ENCODE results near the gene FTCD.
"Not testable (repeated sequence)": the region's sequence is repeated elsewhere in the genome, so short reads cannot be mapped to it uniquely, and the experiment has no call there.

Gene FTCD

GRCh38 chr21:46155514-46156377, at the start of gene FTCD:
FTCD (minus strand) TSS chr21:46155579; CDS start chr21:46155523, 56 bp downstream.
- H3K27ac ChIP-seq = no peak within 1 kb of the TSS; the same call in 1 of the 2 replicates
- no peak for TF ChIP-seq CTCF (conservative IDR thresholded peaks at IDR 0.05)

GRCh38 chr21:46205166-46205565, 49.8 kb upstream of the FTCD start:
- no peak overlapping the region for H3K27ac ChIP-seq
- TF ChIP-seq CTCF (conservative IDR thresholded peaks at IDR 0.05) = no peak

DNA sequence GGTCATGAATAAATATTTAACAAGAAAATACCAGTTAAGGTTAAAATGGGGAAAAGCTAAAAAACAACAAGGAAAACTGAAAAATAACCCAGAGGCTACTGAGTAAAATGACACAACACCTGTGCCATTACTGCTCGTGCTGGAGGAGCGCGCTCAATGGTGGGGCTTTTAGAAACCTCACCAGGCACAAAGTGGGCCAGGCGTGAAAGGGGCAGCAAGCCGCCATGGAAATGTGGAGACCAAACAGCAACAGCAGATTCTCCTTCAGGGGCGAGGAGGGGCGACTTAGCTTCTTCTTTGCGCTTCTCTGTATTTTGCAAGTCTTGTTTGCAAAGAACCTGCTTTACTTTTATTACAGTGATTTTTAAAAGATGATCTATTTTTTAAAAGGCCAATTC, 47.8 kb upstream of the FTCD start:
- H3K27ac ChIP-seq = no peak overlapping the region
- TF ChIP-seq CTCF (conservative IDR thresholded peaks at IDR 0.05) = no peak

DNA sequence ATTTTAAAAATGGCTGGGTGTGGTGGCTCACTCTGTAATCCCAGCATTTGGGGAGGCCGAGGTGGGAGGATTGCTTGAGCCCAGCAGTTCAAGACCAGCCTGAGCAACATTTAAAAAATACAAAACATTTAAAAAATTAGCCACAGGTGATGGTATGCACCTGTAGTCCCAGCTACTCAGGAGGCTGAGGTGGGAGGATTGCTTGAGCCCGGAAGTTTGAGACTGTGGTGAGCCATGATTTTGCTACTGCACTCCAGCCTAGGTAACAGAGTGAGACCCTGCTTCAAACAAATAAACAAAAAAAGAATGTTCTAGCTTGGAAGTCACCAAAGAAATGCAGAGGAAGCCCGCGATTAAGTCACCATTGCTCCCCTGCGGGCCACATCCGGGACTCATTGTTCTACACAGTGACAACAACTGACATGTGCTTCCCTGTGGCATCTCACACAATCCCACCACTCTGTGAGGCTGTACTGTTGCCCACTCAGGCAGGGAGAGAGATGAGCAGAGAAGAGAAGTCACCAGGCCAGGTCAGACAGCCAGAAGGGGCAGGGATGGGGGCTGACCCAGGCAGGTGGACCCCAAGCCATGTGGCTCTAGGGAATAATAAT, 47.3 kb upstream of the FTCD start:
- no peak for TF ChIP-seq CTCF (conservative IDR thresholded peaks at IDR 0.05)
- H3K27ac ChIP-seq = no peak overlapping the region

DNA sequence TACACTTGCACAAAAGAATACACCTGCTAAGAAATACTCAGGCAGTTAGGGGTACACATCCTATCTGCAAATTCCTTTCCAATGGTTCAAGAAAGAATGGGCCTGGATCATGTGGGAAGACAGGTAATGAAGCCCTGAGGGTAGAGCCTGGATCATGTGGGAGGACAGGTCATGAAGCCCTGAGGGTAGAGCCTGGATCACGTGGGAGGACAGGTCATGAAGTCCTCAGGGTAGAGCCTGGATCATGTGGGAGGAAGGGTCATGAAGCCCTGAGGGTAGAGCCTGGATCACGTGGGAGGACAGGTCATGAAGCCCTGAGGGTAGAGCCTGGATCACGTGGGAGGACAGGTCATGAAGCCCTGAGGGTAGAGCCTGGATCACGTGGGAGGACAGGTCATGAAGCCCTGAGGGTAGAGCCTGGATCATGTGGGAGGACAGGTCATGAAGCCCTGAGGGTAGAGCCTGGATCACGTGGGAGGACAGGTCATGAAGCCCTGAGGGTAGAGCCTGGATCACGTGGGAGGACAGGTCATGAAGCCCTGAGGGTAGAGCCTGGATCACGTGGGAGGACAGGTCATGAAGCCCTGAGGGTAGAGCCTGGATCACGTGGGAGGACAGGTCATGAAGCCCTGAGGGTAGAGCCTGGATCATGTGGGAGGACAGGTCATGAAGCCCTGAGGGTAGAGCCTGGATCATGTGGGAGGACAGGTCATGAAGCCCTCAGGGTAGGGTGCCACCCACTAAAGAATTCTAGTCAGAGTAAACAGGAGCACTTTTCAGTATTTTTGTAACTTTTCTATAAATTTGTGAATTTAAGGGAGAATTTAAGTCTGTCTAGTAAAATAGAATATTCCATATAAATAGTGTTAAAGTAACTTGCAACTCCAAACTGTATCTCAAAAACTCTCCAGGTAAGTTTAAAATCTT, 45.8 kb upstream of the FTCD start:
- H3K27ac ChIP-seq = not testable (repeated sequence)

- no peak for TF ChIP-seq CTCF (conservative IDR thresholded peaks at IDR 0.05)
- no peak overlapping the region for H3K27ac ChIP-seq
These were observed 44.3 kb upstream of the FTCD start for GRCh38 chr21:46199436-46200373.

- TF ChIP-seq CTCF (conservative IDR thresholded peaks at IDR 0.05) = no peak
- no peak overlapping the region for H3K27ac ChIP-seq
These were observed 41.4 kb upstream of the FTCD start for GRCh38 chr21:46196733-46197132.
